D721Med (cell line): ENCODE measurements around the gene ZPLD1.

Experiments used
- DNase-seq: peaks from one replicate; pipeline ENCODE4 v3.0.0; 2011; ENCODE audit warnings: low spot score; ENCODE audit not compliant: insufficient read length
- FAIRE-seq: peaks from 2 replicates; lab custom pipeline; 2011; peaks lifted over from hg19 to GRCh38; lab: Jason Lieb, UNC
- CTCF ChIP-seq: IDR thresholded peaks from 2 replicates; pipeline ENCODE4 v1.5.1; 2012; ENCODE audit warnings: mild to moderate bottlenecking, control low read depth; ENCODE audit not compliant: insufficient read depth; ENCODE audit errors: missing control alignments

The ZPLD1 gene

GRCh38 chr3:102444101-102444500 is 9.3 kb downstream of the ZPLD1 start:
- no peak for TF ChIP-seq CTCF
- FAIRE-seq (no peak), DNase-seq (no peak)

- DNase-seq (no peak), FAIRE-seq (no peak)
- no peak for TF ChIP-seq CTCF
These were observed 12.5 kb downstream of the ZPLD1 start for GRCh38 chr3:102447272-102447671.

GRCh38 chr3:102449341-102449740 is 14.5 kb downstream of the ZPLD1 start:
- FAIRE-seq (no peak), DNase-seq (no peak)
- no peak for TF ChIP-seq CTCF

GRCh38 chr3:102449930-102450329 is 15.1 kb downstream of the ZPLD1 start:
- FAIRE-seq: no peak
- no peak for DNase-seq
- no peak for TF ChIP-seq CTCF

- DNase-seq (no peak), FAIRE-seq (no peak)
- no peak for TF ChIP-seq CTCF
These were observed 16.2 kb downstream of the ZPLD1 start for GRCh38 chr3:102450976-102451375.

- no peak for DNase-seq
These were observed 16.7 kb downstream of the ZPLD1 start for GRCh38 chr3:102451543-102451942.

GRCh38 chr3:102454181-102454580 is 19.4 kb downstream of the ZPLD1 start:
- DNase-seq (no peak), FAIRE-seq (no peak)
- no peak for TF ChIP-seq CTCF

More at GRCh38 chr3:102451543-102451942, 16.7 kb downstream of the ZPLD1 start:
- no peak for FAIRE-seq
- no peak for TF ChIP-seq CTCF
